Liver (tissue), 9 donors: Measurements from ENCODE around the gene WDR49. TPM values are rescaled to one million over a fixed set of nuclear protein-coding genes. Genes with fewer than 3 reads are reported as not detected.

ENCODE experiments used
- DNase-seq: peaks from one replicate; pipeline ENCODE4 v3.0.0-alpha.2; 2017; ENCODE audit warnings: low spot score
- H3K27ac ChIP-seq, 2 donors: one replicate each; pipeline ENCODE4 v1.7.0; 2013; ENCODE audit warnings: inconsistent platforms in 2 of 2, low read length in 2 of 2, control low read depth in 1 of 2, low read depth in 1 of 2, mild to moderate bottlenecking in 1 of 2
- H3K27me3 ChIP-seq, 4 donors: one replicate each; pipeline versions ENCODE4 v1.6.1 to v1.7.0; 2013; ENCODE audit warnings: low read length in 3 of 4, inconsistent platforms in 1 of 4, mild to moderate bottlenecking in 1 of 4, moderate library complexity in 1 of 4; ENCODE audit not compliant: control insufficient read depth in 4 of 4, insufficient read depth in 4 of 4
- H3K36me3 ChIP-seq, 4 donors: one replicate each; pipeline versions ENCODE4 v1.6.1 to v1.7.0; 2013; ENCODE audit warnings: low read length in 3 of 4, mild to moderate bottlenecking in 3 of 4, low read depth in 1 of 4, moderate library complexity in 1 of 4; ENCODE audit not compliant: control insufficient read depth in 4 of 4, insufficient read depth in 3 of 4
- H3K4me1 ChIP-seq, 4 donors: one replicate each; pipeline versions ENCODE4 v1.6.1 to v1.7.0; 2013; ENCODE audit warnings: low read length in 3 of 4, mild to moderate bottlenecking in 3 of 4, moderate library complexity in 1 of 4; ENCODE audit not compliant: control insufficient read depth in 4 of 4, insufficient read depth in 4 of 4
- H3K4me3 ChIP-seq, 3 donors: one replicate each; pipeline versions ENCODE4 v1.6.1 to v1.7.0; 2013; ENCODE audit warnings: low read length in 3 of 3, control low read depth in 1 of 3, low read depth in 1 of 3, mild to moderate bottlenecking in 1 of 3
- H3K9ac ChIP-seq, 2 donors: one replicate each; pipeline ENCODE4 v1.7.0; 2013; ENCODE audit warnings: low read length in 2 of 2, mild to moderate bottlenecking in 2 of 2, moderate library complexity in 2 of 2, control low read depth in 1 of 2, low read depth in 1 of 2
- H3K9me3 ChIP-seq, 4 donors: one replicate each; pipeline versions ENCODE4 v1.6.1 to v1.7.0; 2013; ENCODE audit warnings: low read length in 3 of 4; ENCODE audit not compliant: control insufficient read depth in 4 of 4
- FOXA1 ChIP-seq: IDR thresholded peaks from 2 replicates; pipeline ENCODE4 v1.6.1; 2016; ENCODE audit warnings: antibody characterized with exemption
- FOXA2 ChIP-seq: IDR thresholded peaks from 2 replicates; pipeline ENCODE4 v1.6.1; 2016; ENCODE audit warnings: antibody characterized with exemption
- GABPA ChIP-seq, 2 donors: IDR thresholded peaks in 1 of 2; conservative IDR thresholded peaks in 1 of 2; 2 replicates each; pipeline ENCODE4 v1.6.1; 2016; ENCODE audit warnings: antibody characterized with exemption in 2 of 2, mild to moderate bottlenecking in 1 of 2, moderate library complexity in 1 of 2
- HNF4A ChIP-seq, 2 donors: conservative IDR thresholded peaks; 2 replicates each; pipeline ENCODE4 v1.6.1; 2016; ENCODE audit warnings: antibody characterized with exemption in 2 of 2, mild to moderate bottlenecking in 2 of 2
- HNF4G ChIP-seq: IDR thresholded peaks from 2 replicates; pipeline ENCODE4 v1.6.1; 2016; ENCODE audit warnings: antibody characterized with exemption
- NR2F2 ChIP-seq: IDR thresholded peaks from 2 replicates; pipeline ENCODE4 v1.6.1; 2016; ENCODE audit warnings: antibody characterized with exemption
- RAD21 ChIP-seq, 2 donors: IDR thresholded peaks; 2 replicates each; pipeline ENCODE4 v1.6.1; 2016; ENCODE audit warnings: antibody characterized with exemption in 2 of 2, mild to moderate bottlenecking in 2 of 2
- RXRA ChIP-seq, 2 donors: IDR thresholded peaks; 2 replicates each; pipeline ENCODE4 v1.6.1; 2017 to 2018; ENCODE audit warnings: antibody characterized with exemption in 2 of 2, mild to moderate bottlenecking in 1 of 2
- SP1 ChIP-seq: IDR thresholded peaks from 2 replicates; pipeline ENCODE4 v1.6.1; 2018; ENCODE audit warnings: antibody characterized with exemption, mild to moderate bottlenecking
- TAF1 ChIP-seq: conservative IDR thresholded peaks from 2 replicates; pipeline ENCODE4 v1.6.1; 2016; ENCODE audit warnings: antibody characterized with exemption, mild to moderate bottlenecking
- YY1 ChIP-seq: IDR thresholded peaks from 2 replicates; pipeline ENCODE4 v1.6.1; 2016; ENCODE audit warnings: antibody characterized with exemption, mild to moderate bottlenecking
- WGBS: extraction: QIAGEN DNeasy Blood & Tissue Kit; methylation state at CpG from one replicate; pipeline ENCODE4 v1.1.7; 2013; 5-methylcytosine and 5-hydroxymethylcytosine counted together
- polyA plus RNA-seq, 2 donors: library from polyadenylated mRNA; stranded (reverse) in 1 of 2; unstranded in 1 of 2; fragments of 200-250 nt in 1 of 2; fragments of >200 nt in 1 of 2; fragmentation: Nextera tagmentation in 1 of 2; extraction: Ambion mirVana in 1 of 2; gene quantifications; one replicate each; pipeline versions ENCODE4 v1.2.1 to v1.2.3, GENCODE V29; 2013 to 2015
- total RNA-seq, 2 donors: library from RNA; depleted of rRNA; stranded (reverse); fragments of >200 nt; gene quantifications; one replicate each; pipeline ENCODE4 v1.2.3, GENCODE V29; 2014
- TF ChIP-seq, protein P1 (sequence below): IDR thresholded peaks from 2 replicates; pipeline ENCODE4 v1.6.1; 2016; ENCODE audit warnings: antibody characterized with exemption
- TF ChIP-seq, protein P2 (sequence below): IDR thresholded peaks from 2 replicates; pipeline ENCODE4 v1.6.1; 2016; ENCODE audit warnings: antibody characterized with exemption
- TF ChIP-seq, protein P3 (sequence below): fragments of 150-350 bp; IDR thresholded peaks from 2 replicates; pipeline ENCODE4 v1.5.1; 2017; ENCODE audit warnings: improper control_type of control experiment, low read depth, low read length; ENCODE audit not compliant: missing input control
- TF ChIP-seq, protein P4 (sequence below): IDR thresholded peaks from 2 replicates; pipeline ENCODE4 v1.6.1; 2016; ENCODE audit warnings: antibody characterized with exemption
- TF ChIP-seq, protein P5 (sequence below): IDR thresholded peaks from 2 replicates; pipeline ENCODE4 v1.6.1; 2016; ENCODE audit warnings: antibody characterized with exemption, mild to moderate bottlenecking
- donor health status: healthy.
- donor health status: healthy.
- donor health status: healthy.
- donor health status: healthy.
- donor health status: healthy.

Gene WDR49
- total RNA-seq (under 1 TPM; 0.23 to 0.42 TPM), polyA plus RNA-seq (not detected)

DNA sequence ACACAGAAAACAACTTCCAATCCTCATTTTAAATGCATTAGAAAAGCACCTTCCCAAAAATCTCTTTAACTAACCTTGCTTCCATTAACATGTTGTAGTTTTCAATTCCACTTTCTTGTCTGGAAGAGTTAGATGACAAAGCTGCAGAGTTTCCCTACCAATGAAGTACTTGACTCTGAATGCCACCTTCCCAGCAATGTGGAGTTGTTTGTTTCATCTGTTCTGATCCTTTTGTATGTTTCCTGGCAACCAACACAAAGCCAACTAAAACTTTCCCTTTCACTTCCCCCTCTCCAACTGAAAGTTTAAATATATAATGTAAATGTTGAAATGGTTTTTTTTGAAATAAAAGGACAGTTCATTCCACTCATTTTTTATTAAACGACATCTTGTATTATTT, at the start of gene WDR49:
WDR49 (minus strand) TSS at position 183 of the 400 bp plus-strand sequence. CDS start 517 bp downstream, outside the sequence.
- H3K27me3 ChIP-seq = no peaks in the 10 kb centered on the region
- no peak within 1 kb of the TSS for H3K27ac ChIP-seq
- H3K9me3 ChIP-seq = no peaks in the 10 kb centered on the region
- no peaks in the 10 kb centered on the region for H3K36me3 ChIP-seq
- H3K4me1 ChIP-seq = no peaks in the 10 kb centered on the region
- TF ChIP-seq HNF4A (conservative IDR thresholded peaks at IDR 0.05) = no peak
- TF ChIP-seq HNF4G = no peak
- no peak for TF ChIP-seq SP1
- TF ChIP-seq NR2F2 = no peak
- 78% methylated on average over 1 of the region's 1 CpG for WGBS
- no peak within 1 kb of the TSS for H3K4me3 ChIP-seq
- H3K9ac ChIP-seq = no peak within 1 kb of the TSS
- DNase-seq = no peak

DNA sequence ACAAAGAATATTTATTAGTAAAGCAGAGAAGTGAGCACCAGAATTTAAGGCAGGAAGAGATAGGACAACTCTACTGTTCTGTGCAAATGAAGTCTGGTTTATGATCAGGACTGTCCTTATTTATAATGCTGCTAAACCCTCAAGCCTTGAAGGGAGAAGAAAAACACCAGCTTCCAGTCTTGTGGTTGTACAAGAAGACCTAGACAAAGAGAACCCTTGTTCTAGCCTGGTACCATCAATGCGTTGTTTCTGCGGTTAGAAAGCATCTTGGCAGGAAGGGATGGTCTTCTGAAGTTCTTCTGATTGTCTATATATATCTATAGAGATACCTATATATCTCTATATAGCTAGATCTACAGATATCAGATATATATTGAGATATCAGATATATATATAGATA, 47.2 kb upstream of the WDR49 start:
- H3K36me3 ChIP-seq = peaks cover 0 to 13% (median 2%) of the 10 kb centered on the region in 4 donors
- H3K4me3 ChIP-seq = no peak overlapping the region
- DNase-seq = no peak
- H3K27me3 ChIP-seq = no peaks in the 10 kb centered on the region
- no peak overlapping the region for H3K9ac ChIP-seq
- H3K4me1 ChIP-seq = no peaks in the 10 kb centered on the region
- no peak overlapping the region for H3K27ac ChIP-seq
- H3K9me3 ChIP-seq = no peaks in the 10 kb centered on the region
- 97% methylated on average over 2 of the region's 2 CpGs for WGBS
- TF ChIP-seq GABPA (IDR thresholded peaks at IDR 0.05 in 1 of 2, conservative IDR thresholded peaks at IDR 0.05 in 1 of 2) (no peak), FOXA1 (no peak), SP1 (no peak), RAD21 (IDR thresholded peaks at IDR 0.05) (no peak)
- TF ChIP-seq, protein P1, sequence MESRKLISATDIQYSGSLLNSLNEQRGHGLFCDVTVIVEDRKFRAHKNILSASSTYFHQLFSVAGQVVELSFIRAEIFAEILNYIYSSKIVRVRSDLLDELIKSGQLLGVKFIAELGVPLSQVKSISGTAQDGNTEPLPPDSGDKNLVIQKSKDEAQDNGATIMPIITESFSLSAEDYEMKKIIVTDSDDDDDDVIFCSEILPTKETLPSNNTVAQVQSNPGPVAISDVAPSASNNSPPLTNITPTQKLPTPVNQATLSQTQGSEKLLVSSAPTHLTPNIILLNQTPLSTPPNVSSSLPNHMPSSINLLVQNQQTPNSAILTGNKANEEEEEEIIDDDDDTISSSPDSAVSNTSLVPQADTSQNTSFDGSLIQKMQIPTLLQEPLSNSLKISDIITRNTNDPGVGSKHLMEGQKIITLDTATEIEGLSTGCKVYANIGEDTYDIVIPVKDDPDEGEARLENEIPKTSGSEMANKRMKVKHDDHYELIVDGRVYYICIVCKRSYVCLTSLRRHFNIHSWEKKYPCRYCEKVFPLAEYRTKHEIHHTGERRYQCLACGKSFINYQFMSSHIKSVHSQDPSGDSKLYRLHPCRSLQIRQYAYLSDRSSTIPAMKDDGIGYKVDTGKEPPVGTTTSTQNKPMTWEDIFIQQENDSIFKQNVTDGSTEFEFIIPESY = no peak
- TF ChIP-seq, protein P2, sequence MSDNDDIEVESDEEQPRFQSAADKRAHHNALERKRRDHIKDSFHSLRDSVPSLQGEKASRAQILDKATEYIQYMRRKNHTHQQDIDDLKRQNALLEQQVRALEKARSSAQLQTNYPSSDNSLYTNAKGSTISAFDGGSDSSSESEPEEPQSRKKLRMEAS = no peak

DNA sequence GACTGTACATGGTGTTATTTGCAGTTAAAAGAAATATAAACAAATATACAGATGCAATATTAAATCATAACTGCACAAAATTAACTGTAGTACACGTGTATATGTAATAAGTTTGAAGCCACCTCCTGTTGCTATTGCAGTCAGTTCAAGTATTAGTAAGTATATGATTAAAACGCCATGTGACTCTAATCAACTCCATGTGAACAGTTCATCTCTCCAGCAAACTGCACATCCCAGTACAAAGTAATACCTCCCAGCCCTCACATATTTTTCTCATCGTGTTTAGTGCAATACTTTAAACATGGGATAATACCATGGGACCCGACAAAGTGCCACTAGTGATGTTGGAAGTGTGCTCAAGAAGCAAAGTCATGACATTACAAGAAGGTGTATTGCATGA, 46.3 kb upstream of the WDR49 start:
- Histone ChIP-seq H3K4me3 (no peak overlapping the region), H3K27me3 (no peaks in the 10 kb centered on the region), H3K27ac (no peak overlapping the region), H3K9me3 (no peaks in the 10 kb centered on the region), H3K36me3 (peaks cover 0 to 16% (median 4%) of the 10 kb centered on the region in 4 donors), H3K4me1 (no peaks in the 10 kb centered on the region), H3K9ac (no peak overlapping the region)
- 97% methylated on average over 4 of the region's 4 CpGs for WGBS
- TF ChIP-seq NR2F2 (no peak), YY1 (no peak), HNF4G (no peak), TAF1 (no peak), FOXA2 (no peak), RXRA (IDR thresholded peaks at IDR 0.05) (no peak), RAD21 (IDR thresholded peaks at IDR 0.05) (no peak), HNF4A (conservative IDR thresholded peaks at IDR 0.05) (no peak), GABPA (IDR thresholded peaks at IDR 0.05 in 1 of 2, conservative IDR thresholded peaks at IDR 0.05 in 1 of 2) (no peak)
- TF ChIP-seq, protein P1 = no peak
- TF ChIP-seq, protein P3, sequence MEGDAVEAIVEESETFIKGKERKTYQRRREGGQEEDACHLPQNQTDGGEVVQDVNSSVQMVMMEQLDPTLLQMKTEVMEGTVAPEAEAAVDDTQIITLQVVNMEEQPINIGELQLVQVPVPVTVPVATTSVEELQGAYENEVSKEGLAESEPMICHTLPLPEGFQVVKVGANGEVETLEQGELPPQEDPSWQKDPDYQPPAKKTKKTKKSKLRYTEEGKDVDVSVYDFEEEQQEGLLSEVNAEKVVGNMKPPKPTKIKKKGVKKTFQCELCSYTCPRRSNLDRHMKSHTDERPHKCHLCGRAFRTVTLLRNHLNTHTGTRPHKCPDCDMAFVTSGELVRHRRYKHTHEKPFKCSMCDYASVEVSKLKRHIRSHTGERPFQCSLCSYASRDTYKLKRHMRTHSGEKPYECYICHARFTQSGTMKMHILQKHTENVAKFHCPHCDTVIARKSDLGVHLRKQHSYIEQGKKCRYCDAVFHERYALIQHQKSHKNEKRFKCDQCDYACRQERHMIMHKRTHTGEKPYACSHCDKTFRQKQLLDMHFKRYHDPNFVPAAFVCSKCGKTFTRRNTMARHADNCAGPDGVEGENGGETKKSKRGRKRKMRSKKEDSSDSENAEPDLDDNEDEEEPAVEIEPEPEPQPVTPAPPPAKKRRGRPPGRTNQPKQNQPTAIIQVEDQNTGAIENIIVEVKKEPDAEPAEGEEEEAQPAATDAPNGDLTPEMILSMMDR = no peak
- TF ChIP-seq, protein P4, sequence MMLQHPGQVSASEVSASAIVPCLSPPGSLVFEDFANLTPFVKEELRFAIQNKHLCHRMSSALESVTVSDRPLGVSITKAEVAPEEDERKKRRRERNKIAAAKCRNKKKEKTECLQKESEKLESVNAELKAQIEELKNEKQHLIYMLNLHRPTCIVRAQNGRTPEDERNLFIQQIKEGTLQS = no peak
- TF ChIP-seq, protein P2 = no peak
- TF ChIP-seq, protein P5, sequence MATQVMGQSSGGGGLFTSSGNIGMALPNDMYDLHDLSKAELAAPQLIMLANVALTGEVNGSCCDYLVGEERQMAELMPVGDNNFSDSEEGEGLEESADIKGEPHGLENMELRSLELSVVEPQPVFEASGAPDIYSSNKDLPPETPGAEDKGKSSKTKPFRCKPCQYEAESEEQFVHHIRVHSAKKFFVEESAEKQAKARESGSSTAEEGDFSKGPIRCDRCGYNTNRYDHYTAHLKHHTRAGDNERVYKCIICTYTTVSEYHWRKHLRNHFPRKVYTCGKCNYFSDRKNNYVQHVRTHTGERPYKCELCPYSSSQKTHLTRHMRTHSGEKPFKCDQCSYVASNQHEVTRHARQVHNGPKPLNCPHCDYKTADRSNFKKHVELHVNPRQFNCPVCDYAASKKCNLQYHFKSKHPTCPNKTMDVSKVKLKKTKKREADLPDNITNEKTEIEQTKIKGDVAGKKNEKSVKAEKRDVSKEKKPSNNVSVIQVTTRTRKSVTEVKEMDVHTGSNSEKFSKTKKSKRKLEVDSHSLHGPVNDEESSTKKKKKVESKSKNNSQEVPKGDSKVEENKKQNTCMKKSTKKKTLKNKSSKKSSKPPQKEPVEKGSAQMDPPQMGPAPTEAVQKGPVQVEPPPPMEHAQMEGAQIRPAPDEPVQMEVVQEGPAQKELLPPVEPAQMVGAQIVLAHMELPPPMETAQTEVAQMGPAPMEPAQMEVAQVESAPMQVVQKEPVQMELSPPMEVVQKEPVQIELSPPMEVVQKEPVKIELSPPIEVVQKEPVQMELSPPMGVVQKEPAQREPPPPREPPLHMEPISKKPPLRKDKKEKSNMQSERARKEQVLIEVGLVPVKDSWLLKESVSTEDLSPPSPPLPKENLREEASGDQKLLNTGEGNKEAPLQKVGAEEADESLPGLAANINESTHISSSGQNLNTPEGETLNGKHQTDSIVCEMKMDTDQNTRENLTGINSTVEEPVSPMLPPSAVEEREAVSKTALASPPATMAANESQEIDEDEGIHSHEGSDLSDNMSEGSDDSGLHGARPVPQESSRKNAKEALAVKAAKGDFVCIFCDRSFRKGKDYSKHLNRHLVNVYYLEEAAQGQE = no peak
- DNase-seq = no peak
